Right atrium auricular region (tissue), 2 donors: ENCODE results near the gene USF3. TPM values are rescaled to one million over a fixed set of nuclear protein-coding genes. Genes with fewer than 3 reads are reported as not detected.
A peak's percentile ranks its signal among the peaks of the same experiment; 100 is the strongest.

Experiments used
- DNase-seq: peaks from one replicate; pipeline ENCODE4 v3.0.0-alpha.2; 2019; ENCODE audit warnings: low spot score
- H3K27ac ChIP-seq, 2 donors: fragments of 200-600 bp; sonication (generic); 1 replicate in 1 of 2; 2 replicates in 1 of 2; pipeline ENCODE4 v1.5.1; 2016 to 2019
- H3K27me3 ChIP-seq, 2 donors: fragments of 200-600 bp; sonication (generic); one replicate each; pipeline versions ENCODE4 v1.5.1 to v1.6.0; 2017 to 2019
- H3K36me3 ChIP-seq: fragments of 200-600 bp; sonication (generic); one replicate; pipeline ENCODE4 v1.5.1; 2016
- H3K4me1 ChIP-seq, 2 donors: fragments of 200-600 bp; sonication (generic); one replicate each; pipeline versions ENCODE4 v1.5.1 to v1.6.0; 2017 to 2019
- H3K4me3 ChIP-seq, 2 donors: fragments of 200-600 bp; sonication (generic); 1 replicate in 1 of 2; 2 replicates in 1 of 2; pipeline ENCODE4 v1.5.1; 2017 to 2019; ENCODE audit warnings: mild to moderate bottlenecking in 1 of 2, moderate library complexity in 1 of 2
- H3K9me3 ChIP-seq, 2 donors: fragments of 200-600 bp; sonication (generic); one replicate each; pipeline ENCODE4 v1.5.1; 2019
- total RNA-seq, 2 donors: library from RNA; depleted of rRNA; stranded (reverse); fragments of >200 nt; gene quantifications; one replicate each; pipeline ENCODE4 v1.1.0, GENCODE V29; 2016
- TF ChIP-seq, protein P1 (sequence below), 2 donors: fragments of 200-600 bp; sonication (generic); IDR thresholded peaks; one replicate each; pipeline ENCODE4 v1.5.1; 2019; ENCODE audit warnings: antibody characterized with exemption in 2 of 2

Gene USF3
- total RNA-seq, 2 donors from 2014 or later: 16.2 to 20.8 TPM

DNA sequence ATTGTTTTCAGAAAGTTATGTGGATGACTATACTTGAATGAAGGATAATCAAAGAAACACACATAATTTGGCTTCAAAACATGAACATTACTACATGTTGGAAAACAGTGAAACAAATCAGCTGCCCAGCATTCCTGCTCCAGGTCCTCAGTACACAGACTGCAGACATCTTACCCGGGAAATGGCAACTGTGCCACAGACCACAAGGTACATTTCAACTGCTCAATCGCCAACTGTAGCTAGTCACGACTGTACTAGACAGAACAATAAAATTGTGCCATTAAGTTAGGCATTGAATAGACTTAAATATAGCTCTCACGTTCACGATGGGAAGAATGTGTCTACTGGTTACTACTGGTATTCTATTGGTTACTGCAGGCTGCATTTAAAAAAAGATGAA lies 44.6 kb upstream of the USF3 start:
- no peaks in the 10 kb centered on the region for H3K9me3 ChIP-seq
- no peak for DNase-seq
- H3K27me3 ChIP-seq: no peaks in the 10 kb centered on the region
- no peak overlapping the region for H3K27ac ChIP-seq
- H3K4me3 ChIP-seq: no peak overlapping the region
- TF ChIP-seq, protein P1, sequence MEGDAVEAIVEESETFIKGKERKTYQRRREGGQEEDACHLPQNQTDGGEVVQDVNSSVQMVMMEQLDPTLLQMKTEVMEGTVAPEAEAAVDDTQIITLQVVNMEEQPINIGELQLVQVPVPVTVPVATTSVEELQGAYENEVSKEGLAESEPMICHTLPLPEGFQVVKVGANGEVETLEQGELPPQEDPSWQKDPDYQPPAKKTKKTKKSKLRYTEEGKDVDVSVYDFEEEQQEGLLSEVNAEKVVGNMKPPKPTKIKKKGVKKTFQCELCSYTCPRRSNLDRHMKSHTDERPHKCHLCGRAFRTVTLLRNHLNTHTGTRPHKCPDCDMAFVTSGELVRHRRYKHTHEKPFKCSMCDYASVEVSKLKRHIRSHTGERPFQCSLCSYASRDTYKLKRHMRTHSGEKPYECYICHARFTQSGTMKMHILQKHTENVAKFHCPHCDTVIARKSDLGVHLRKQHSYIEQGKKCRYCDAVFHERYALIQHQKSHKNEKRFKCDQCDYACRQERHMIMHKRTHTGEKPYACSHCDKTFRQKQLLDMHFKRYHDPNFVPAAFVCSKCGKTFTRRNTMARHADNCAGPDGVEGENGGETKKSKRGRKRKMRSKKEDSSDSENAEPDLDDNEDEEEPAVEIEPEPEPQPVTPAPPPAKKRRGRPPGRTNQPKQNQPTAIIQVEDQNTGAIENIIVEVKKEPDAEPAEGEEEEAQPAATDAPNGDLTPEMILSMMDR (IDR thresholded peaks at IDR 0.05): no peak
- peaks cover 0 to 42% of the 10 kb centered on the region in 2 donors for H3K4me1 ChIP-seq
- no peaks in the 10 kb centered on the region for H3K36me3 ChIP-seq

DNA sequence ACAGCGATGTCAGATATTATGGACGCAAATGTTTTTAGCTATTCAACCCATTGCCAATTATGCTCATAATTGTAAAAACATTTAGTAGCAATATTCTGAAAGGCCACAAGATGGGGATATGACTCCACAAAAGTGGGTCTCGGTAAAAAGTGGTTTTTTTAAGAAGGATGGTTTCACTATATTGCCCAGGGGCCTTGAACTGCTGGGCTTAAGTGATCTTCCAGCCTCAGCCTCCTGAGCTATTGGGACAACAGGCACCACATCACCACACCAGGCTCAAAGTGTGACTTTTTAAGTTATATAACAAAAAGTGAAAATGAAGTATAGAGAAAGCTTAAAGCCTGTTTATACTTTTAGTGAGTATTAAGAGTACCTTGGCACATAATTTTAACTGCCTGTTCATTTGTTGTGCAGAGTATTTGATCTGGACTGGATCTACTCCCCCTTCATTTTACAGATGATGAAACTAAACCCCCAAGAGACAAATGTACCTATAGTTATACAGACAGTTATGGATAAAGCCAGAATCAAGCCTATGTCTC lies 40.2 kb upstream of the USF3 start:
- TF ChIP-seq, protein P1 (IDR thresholded peaks at IDR 0.05): peak; percentile 41 to 78
- Histone ChIP-seq H3K27ac (no peak overlapping the region), H3K27me3 (no peaks in the 10 kb centered on the region), H3K4me1 (peaks cover 0 to 17% of the 10 kb centered on the region in 2 donors), H3K4me3 (no peak overlapping the region), H3K9me3 (no peaks in the 10 kb centered on the region), H3K36me3 (no peaks in the 10 kb centered on the region)
- no peak for DNase-seq

DNA sequence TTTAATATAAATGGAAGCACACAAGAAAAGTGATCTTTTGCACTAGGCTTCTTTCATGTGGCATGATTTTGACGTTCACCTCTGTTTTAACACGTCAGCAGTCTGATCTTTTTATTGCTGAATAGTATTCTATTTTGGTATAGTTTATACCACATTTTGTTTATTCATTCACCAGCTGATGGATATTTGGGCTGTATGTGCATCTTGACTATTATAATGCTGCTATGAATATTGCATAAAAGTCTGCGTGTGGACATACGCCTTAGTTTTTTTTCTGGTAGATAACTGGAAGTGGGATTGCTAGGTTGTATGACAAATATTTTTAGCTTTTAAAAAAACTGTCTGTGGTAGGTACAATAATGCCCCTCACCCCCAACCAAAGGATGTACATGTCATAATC lies 35.3 kb upstream of the USF3 start:
- TF ChIP-seq, protein P1 (IDR thresholded peaks at IDR 0.05): no peak
- Histone ChIP-seq H3K27me3 (no peaks in the 10 kb centered on the region), H3K36me3 (no peaks in the 10 kb centered on the region), H3K27ac (no peak overlapping the region), H3K4me1 (peaks cover 0 to 8% of the 10 kb centered on the region in 2 donors), H3K4me3 (no peak overlapping the region), H3K9me3 (no peaks in the 10 kb centered on the region)
- no peak for DNase-seq

DNA sequence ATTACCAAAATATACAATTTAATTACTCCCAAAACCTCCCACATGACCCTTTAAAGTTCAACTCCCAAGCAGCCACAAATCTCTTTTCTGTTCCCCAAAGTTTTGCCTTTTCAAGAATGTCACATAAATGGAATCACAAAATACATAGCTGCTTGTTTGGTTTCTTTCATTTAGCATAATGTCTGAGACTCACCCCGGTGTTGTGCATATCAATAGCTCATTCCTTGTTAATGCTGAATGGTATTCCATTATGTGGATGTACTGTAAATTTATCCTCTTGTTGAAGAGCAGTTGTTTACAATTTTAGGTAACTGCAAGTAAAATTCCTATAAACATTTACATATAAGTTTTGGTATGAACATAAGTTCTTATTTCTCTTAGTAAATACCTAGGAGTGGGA lies 34.1 kb upstream of the USF3 start:
- no peak overlapping the region for H3K4me3 ChIP-seq
- H3K36me3 ChIP-seq: no peaks in the 10 kb centered on the region
- no peak overlapping the region for H3K27ac ChIP-seq
- no peak for DNase-seq
- H3K27me3 ChIP-seq: no peaks in the 10 kb centered on the region
- no peaks in the 10 kb centered on the region for H3K4me1 ChIP-seq
- no peaks in the 10 kb centered on the region for H3K9me3 ChIP-seq
- TF ChIP-seq, protein P1 (IDR thresholded peaks at IDR 0.05): no peak

DNA sequence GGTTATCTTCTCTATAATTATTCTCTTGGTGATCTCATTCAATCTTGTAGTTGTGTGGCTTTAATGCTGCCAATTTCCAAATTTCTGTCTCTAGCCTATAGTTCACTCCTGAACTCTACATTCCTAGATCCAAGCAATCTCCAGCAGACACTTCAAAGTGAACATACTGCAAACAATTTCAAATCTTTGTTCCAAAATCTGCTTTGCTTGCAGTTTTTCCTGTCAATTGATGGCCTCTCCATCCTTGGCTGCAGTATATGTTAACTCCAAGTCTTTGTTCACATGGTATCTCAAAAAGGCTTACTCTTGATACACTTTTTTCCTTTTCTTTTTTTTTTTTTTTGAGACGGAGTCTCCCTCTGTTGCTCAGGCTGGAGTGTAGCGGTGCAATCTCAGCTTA lies 32.2 kb upstream of the USF3 start:
- Histone ChIP-seq H3K4me1 (no peaks in the 10 kb centered on the region), H3K9me3 (no peaks in the 10 kb centered on the region), H3K36me3 (no peaks in the 10 kb centered on the region), H3K4me3 (no peak overlapping the region), H3K27me3 (no peaks in the 10 kb centered on the region), H3K27ac (no peak overlapping the region)
- TF ChIP-seq, protein P1 (IDR thresholded peaks at IDR 0.05): no peak
- no peak for DNase-seq

DNA sequence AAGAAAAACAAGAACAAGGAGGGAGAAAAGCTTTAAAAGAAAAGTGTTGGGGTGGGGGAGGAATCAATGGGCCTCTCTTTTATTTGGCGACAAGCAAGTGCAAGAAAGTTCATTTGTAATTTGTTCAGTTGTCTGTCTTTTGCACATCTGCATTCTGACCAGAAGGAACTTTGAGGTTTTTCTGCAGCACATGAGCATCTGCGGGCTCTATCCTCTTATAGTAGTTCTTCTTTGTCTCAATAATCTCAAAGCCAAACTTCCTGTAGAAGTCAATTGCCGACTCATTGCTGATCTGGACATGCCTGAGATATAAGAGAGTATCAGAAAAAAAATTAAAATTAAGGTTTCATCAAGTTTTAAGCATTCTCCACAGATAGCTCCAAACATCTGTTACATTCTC lies 25.2 kb upstream of the USF3 start:
- Histone ChIP-seq H3K4me1 (no peaks in the 10 kb centered on the region), H3K4me3 (no peak overlapping the region), H3K36me3 (peaks cover 14% of the 10 kb centered on the region), H3K27ac (no peak overlapping the region), H3K9me3 (no peaks in the 10 kb centered on the region), H3K27me3 (no peaks in the 10 kb centered on the region)
- TF ChIP-seq, protein P1 (IDR thresholded peaks at IDR 0.05): no peak
- no peak for DNase-seq
